Brain microvascular endothelial cell (primary cell): Measurements from ENCODE around the gene LAMA3.

Experiments used
- DNase-seq: peaks from one replicate; pipeline ENCODE4 v3.0.0-alpha.2; 2020
- H3K27ac ChIP-seq: fragments of 250-450 bp; sonication (Bioruptor Pico); 2 replicates; pipeline ENCODE4 v1.5.1; 2020; ENCODE audit warnings: mild to moderate bottlenecking, moderate library complexity
- H3K27me3 ChIP-seq: fragments of 250-450 bp; sonication (Bioruptor Pico); replicated peaks from 2 replicates; pipeline ENCODE4 v1.5.1; 2020; ENCODE audit warnings: mild to moderate bottlenecking
- H3K36me3 ChIP-seq: fragments of 250-450 bp; sonication (Bioruptor Pico); replicated peaks from 2 replicates; pipeline ENCODE4 v1.5.1; 2020; ENCODE audit warnings: mild to moderate bottlenecking
- H3K4me3 ChIP-seq: 2 replicates; pipeline ENCODE4 v1.5.1; 2011; ENCODE audit warnings: low read depth, mild to moderate bottlenecking, control low read depth, low read length, moderate library complexity
- CTCF ChIP-seq: IDR thresholded peaks from 2 replicates; pipeline ENCODE4 v1.5.1; 2011; ENCODE audit warnings: low read depth, mild to moderate bottlenecking, moderate library complexity, low read length, control low read depth, inconsistent platforms; ENCODE audit errors: missing control alignments
- in situ Hi-C: cut with HindIII; loops from 2 replicates; pipeline ENCODE4 v1.10.0; 2017; ENCODE audit warnings: low sequenced_read_pairs, low pct_ligation_motif_present

LAMA3 gene

GRCh38 chr18:23918395-23919032 is 229.3 kb downstream of the LAMA3 start:
- H3K27ac ChIP-seq, result no peak overlapping the region
- TF ChIP-seq CTCF, result peak; percentile 90
- peak; percentile 76 for DNase-seq
- in situ Hi-C loops, result no loop called here
- no peaks in the 10 kb centered on the region for H3K27me3 ChIP-seq
- H3K36me3 ChIP-seq, result no peaks in the 10 kb centered on the region
- no peak overlapping the region for H3K4me3 ChIP-seq

DNA sequence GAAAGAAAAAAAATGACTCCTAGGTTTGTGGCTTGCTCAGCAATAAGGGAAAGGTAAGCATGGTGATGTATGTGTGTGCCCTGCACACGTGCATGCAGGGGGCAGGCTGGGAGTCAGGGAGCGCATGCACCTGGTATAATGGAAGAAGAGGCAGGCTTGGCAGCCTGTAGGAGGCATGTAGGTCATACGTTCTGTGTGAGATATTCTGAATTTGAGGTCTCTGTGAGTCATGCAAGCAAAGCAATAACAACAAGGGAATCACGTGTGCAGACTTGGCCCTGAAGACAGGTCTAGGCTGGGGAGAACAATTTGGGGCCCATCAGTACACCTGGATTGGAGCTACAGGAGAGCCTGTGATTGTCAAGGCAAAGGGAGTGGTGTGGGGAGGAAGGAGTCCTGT is 230.8 kb downstream of the LAMA3 start:
- Histone ChIP-seq H3K27ac (no peak overlapping the region), H3K27me3 (no peaks in the 10 kb centered on the region), H3K4me3 (no peak overlapping the region), H3K36me3 (no peaks in the 10 kb centered on the region)
- in situ Hi-C loops, result no loop called here
- no peak for DNase-seq
- TF ChIP-seq CTCF, result no peak

DNA sequence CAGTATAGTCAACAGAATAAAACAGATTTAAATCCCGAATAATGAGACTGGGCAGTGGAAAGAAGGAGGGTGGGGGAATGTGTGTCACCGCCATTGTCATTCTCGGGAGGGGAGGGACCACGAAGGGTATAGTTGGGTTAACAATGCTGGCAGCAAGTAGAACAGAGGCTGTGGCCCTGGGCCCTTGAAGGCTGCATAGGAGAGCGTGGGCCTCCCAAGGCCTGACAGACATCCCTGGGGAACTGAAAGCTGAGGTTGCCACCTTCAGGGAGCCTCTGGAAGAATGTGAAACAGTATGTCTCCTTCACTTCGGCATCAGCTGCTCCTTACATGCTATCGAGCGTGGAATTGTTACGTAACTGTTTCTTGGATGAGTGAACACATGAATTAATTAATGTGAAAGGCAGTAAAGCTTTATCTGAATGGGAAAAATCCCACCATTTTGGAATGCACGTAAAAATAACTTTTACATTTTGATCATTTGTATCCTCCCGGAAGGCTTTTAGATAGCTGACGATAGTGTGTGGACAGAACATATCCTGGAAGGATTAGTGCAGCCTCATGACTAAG is 232.5 kb downstream of the LAMA3 start:
- no peaks in the 10 kb centered on the region for H3K36me3 ChIP-seq
- H3K27me3 ChIP-seq, result no peaks in the 10 kb centered on the region
- in situ Hi-C loops, result no loop called here
- no peak for TF ChIP-seq CTCF
- no peak overlapping the region for H3K27ac ChIP-seq
- no peak for DNase-seq
- H3K4me3 ChIP-seq, result no peak overlapping the region

DNA sequence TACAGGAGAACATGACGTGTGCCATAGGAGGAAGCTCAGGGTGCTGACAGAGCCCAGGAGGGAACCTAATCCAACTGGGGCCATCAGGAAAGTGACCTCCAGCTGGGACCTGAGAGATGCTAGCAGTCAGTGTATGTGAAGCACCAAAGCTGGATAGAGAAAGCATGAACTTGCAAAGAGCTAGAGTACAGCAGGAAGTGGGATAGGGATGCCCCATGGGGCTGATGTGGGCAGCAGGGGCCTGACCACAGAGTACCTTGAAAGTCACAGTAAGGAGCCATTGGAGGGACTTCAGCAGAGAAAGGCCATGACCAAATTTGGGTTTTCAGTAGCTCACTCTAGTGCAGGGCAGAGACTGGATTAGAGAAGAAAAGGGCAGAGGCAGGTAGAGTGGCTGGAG is 233.7 kb downstream of the LAMA3 start:
- Histone ChIP-seq H3K27ac (no peak overlapping the region), H3K4me3 (no peak overlapping the region), H3K36me3 (no peaks in the 10 kb centered on the region), H3K27me3 (no peaks in the 10 kb centered on the region)
- DNase-seq, result no peak
- no peak for TF ChIP-seq CTCF
- in situ Hi-C loops, result no loop called here

GRCh38 chr18:23924813-23925212 is 235.6 kb downstream of the LAMA3 start:
- Histone ChIP-seq H3K36me3 (no peaks in the 10 kb centered on the region), H3K27ac (no peak overlapping the region), H3K27me3 (no peaks in the 10 kb centered on the region), H3K4me3 (no peak overlapping the region)
- peak; percentile 19 for DNase-seq
- in situ Hi-C loops, result no loop called here
- no peak for TF ChIP-seq CTCF

DNA sequence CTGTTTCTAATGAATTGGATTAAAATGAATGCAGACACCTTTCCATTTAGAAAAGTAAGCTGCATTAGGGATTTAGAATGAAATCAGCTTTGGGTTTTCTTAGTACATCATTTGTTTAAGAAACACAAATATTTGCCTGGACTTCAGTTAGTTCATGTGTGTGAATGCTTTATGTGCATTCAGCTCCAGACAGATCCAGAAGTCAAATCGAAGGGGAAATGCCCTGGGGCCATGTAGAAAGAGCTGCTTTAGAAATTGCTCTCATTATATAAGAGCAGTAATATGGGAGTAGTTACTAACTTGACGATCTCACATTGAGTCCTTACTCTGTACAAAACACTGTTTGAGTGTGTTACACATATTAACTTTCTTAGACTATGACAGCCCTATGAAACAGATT is 237.3 kb downstream of the LAMA3 start:
- in situ Hi-C loops, result no loop called here
- Histone ChIP-seq H3K27me3 (no peaks in the 10 kb centered on the region), H3K36me3 (no peaks in the 10 kb centered on the region), H3K4me3 (no peak overlapping the region), H3K27ac (no peak overlapping the region)
- no peak for DNase-seq
- TF ChIP-seq CTCF, result no peak
